ENCODE data around the gene KMT2B. TPM values are rescaled to one million over a fixed set of nuclear protein-coding genes. Genes with fewer than 3 reads are reported as not detected.
A peak's percentile ranks its signal among the peaks of the same experiment; 100 is the strongest.

The KMT2B gene
- total RNA-seq (2021) (53.6 to 66.6 TPM (median 58.1 TPM) in 3 replicates), Bru-seq, nascent RNA (percentile 56 among the genes with signal in this experiment)
- long read RNA-seq, experiment 1, partial matches to known transcripts, result 26 of 33 reads
- long read RNA-seq, experiment 1, other reads (novel, unspliced or antisense), result 7 of 33 reads
- long read RNA-seq, experiment 2, partial matches to known transcripts, result 55 of 68 reads
- long read RNA-seq, experiment 2, other reads (novel, unspliced or antisense), result 12 of 68 reads
- long read RNA-seq, experiment 3, partial matches to known transcripts, result 0 of 1 reads
- long read RNA-seq, experiment 3, other reads (novel, unspliced or antisense), result 0 of 1 reads

- H3K4me3 Mint-ChIP-seq, result peak within 1 kb of the TSS; percentile 83
- ChIA-PET POLR2A (interaction anchor here (1.2 to 1.4 kb wide), 2 partner anchors 23 to 28 kb away, joined by 3 to 9 read pairs; partner anchors contain the start of genes PSENEN and U2AF1L4), CTCF (interaction anchor here (1.1 to 1.3 kb wide), 3 partner anchors 30 to 102 kb away, joined by 3 to 7 read pairs (median 4); partner anchors contain the start of gene LIN37)
- H3K9me3 Mint-ChIP-seq, result no peaks in the 10 kb centered on the region
- TF ChIP-seq SP1 (CRISPR knock-in tag; conservative IDR thresholded peaks at IDR 0.05) (peak; percentile 71), USF2 (CRISPR knock-in tag; IDR thresholded peaks at IDR 0.05) (no peak), CBFB (CRISPR knock-in tag; IDR thresholded peaks at IDR 0.05; ENCODE audit: low read depth) (no peak; the same call in 1 of the 2 replicates), E2F1 (CRISPR knock-in tag; IDR thresholded peaks at IDR 0.05) (no peak), ZNF281 (CRISPR knock-in tag; IDR thresholded peaks at IDR 0.05) (no peak), MAX (CRISPR knock-in tag; IDR thresholded peaks at IDR 0.05) (no peak), GTF2I (CRISPR knock-in tag; conservative IDR thresholded peaks at IDR 0.05) (no peak), FOXP1 (CRISPR knock-in tag; IDR thresholded peaks at IDR 0.05; ENCODE audit: borderline replicate concordance) (no peak), RELA (CRISPR knock-in tag; IDR thresholded peaks at IDR 0.05; ENCODE audit: borderline replicate concordance) (no peak), JAZF1 (CRISPR knock-in tag; IDR thresholded peaks at IDR 0.05) (no peak), OVOL2 (CRISPR knock-in tag; IDR thresholded peaks at IDR 0.05; ENCODE audit: borderline replicate concordance) (no peak), ZNF121 (CRISPR knock-in tag; IDR thresholded peaks at IDR 0.05) (no peak), KAT7 (CRISPR knock-in tag; IDR thresholded peaks at IDR 0.05; ENCODE audit: borderline replicate concordance) (no peak), ZMAT4 (CRISPR knock-in tag; IDR thresholded peaks at IDR 0.05) (no peak), ZNF423 (CRISPR knock-in tag; IDR thresholded peaks at IDR 0.05) (peak; percentile 33; the same call in 1 of the 2 replicates), ETV6 (CRISPR knock-in tag; IDR thresholded peaks at IDR 0.05) (no peak), CREM (CRISPR knock-in tag; IDR thresholded peaks at IDR 0.05) (no peak; the same call in 1 of the 2 replicates), ESRRA (CRISPR knock-in tag; IDR thresholded peaks at IDR 0.05; ENCODE audit: borderline replicate concordance) (no peak)
- peaks cover 37% of the 10 kb centered on the region for H3K4me1 Mint-ChIP-seq
- no peak for ATAC-seq
- peak within 1 kb of the TSS; percentile 97 for H3K27ac Mint-ChIP-seq
- H3K36me3 Mint-ChIP-seq, result peaks cover 9% of the 10 kb centered on the region
- DNase-seq (ENCODE audit: low spot score), result peak; percentile 97
- no peaks in the 10 kb centered on the region for H3K27me3 Mint-ChIP-seq (ENCODE audit: low read depth)
Measured at GRCh38 chr19:35717665-35718344, at the start of gene KMT2B. KMT2B (plus strand) TSS chr19:35718003; CDS start chr19:35718019, 16 bp downstream.

- H3K27ac Mint-ChIP-seq, result peak overlapping the region; percentile 67; the same call in 1 of the 2 replicates
- CTCF ChIA-PET, result no interaction called here
- H3K36me3 Mint-ChIP-seq, result no peaks in the 10 kb centered on the region
- DNase-seq (ENCODE audit: low spot score), result no peak
- H3K4me3 Mint-ChIP-seq, result no peak overlapping the region
- peaks cover 47% of the 10 kb centered on the region for H3K27me3 Mint-ChIP-seq (ENCODE audit: low read depth)
- peaks cover 12% of the 10 kb centered on the region; the same call in 1 of the 2 replicates for H3K4me1 Mint-ChIP-seq
- POLR2A ChIA-PET, result interaction anchor here (0.5 kb wide), 1 partner anchor 42 kb away, joined by 7 read pairs; no protein-coding TSS in a partner anchor
- H3K9me3 Mint-ChIP-seq, result no peaks in the 10 kb centered on the region
- ATAC-seq, result no peak
- TF ChIP-seq SP1 (CRISPR knock-in tag; conservative IDR thresholded peaks at IDR 0.05) (no peak), CBFB (CRISPR knock-in tag; IDR thresholded peaks at IDR 0.05; ENCODE audit: low read depth) (no peak), CREM (CRISPR knock-in tag; IDR thresholded peaks at IDR 0.05) (no peak), ZNF281 (CRISPR knock-in tag; IDR thresholded peaks at IDR 0.05) (no peak), ZBTB21 (CRISPR knock-in tag; IDR thresholded peaks at IDR 0.05; ENCODE audit: borderline replicate concordance) (no peak), NR1H2 (CRISPR knock-in tag; IDR thresholded peaks at IDR 0.05) (no peak), ZNF425 (CRISPR knock-in tag; conservative IDR thresholded peaks at IDR 0.05) (no peak), SMAD3 (CRISPR knock-in tag; IDR thresholded peaks at IDR 0.05; ENCODE audit: borderline replicate concordance) (no peak)
Measured at GRCh38 chr19:35669566-35669965, 48.2 kb upstream of the KMT2B start.
